Testis (tissue), 5 donors: ENCODE data around the gene OR4C3. TPM values are rescaled to one million over a fixed set of nuclear protein-coding genes. Genes with fewer than 3 reads are reported as not detected.
A peak's percentile ranks its signal among the peaks of the same experiment; 100 is the strongest.
"Not testable (repeated sequence)": the region's sequence is repeated elsewhere in the genome, so short reads cannot be mapped to it uniquely, and the experiment has no call there.

ENCODE experiments used
- DNase-seq: peaks from one replicate; pipeline ENCODE4 v3.0.0-alpha.2; 2019
- H3K27ac ChIP-seq, 2 donors: fragments of 200-600 bp; sonication (generic); one replicate each; pipeline ENCODE4 v1.5.1; 2019
- H3K27me3 ChIP-seq: fragments of 200-600 bp; sonication (generic); one replicate; pipeline ENCODE4 v1.5.1; 2019
- H3K36me3 ChIP-seq: fragments of 200-600 bp; sonication (generic); one replicate; pipeline ENCODE4 v1.5.1; 2017; ENCODE audit warnings: low read depth; ENCODE audit errors: missing control alignments
- H3K4me1 ChIP-seq: fragments of 200-600 bp; sonication (generic); one replicate; pipeline ENCODE4 v1.5.1; 2019
- H3K4me3 ChIP-seq, 2 donors: fragments of 200-600 bp; sonication (generic); one replicate each; pipeline ENCODE4 v1.5.1; 2017 to 2019
- H3K9me3 ChIP-seq: fragments of 200-600 bp; sonication (generic); one replicate; pipeline ENCODE4 v1.5.1; 2017
- CTCF ChIP-seq, 3 experiments: fragments of 450-650 bp in 2 of 3; fragments of 200-600 bp in 1 of 3; sonication (generic) in 1 of 3; IDR thresholded peaks; one replicate each; pipeline ENCODE4 v1.5.1; 2016 to 2019; ENCODE audit warnings: antibody characterized with exemption in 3 of 3, mild to moderate bottlenecking in 2 of 3, moderate library complexity in 1 of 3
- POLR2A ChIP-seq: fragments of 450-650 bp; IDR thresholded peaks from one replicate; pipeline ENCODE4 v1.6.1; 2017; ENCODE audit warnings: antibody characterized with exemption, mild to moderate bottlenecking, moderate library complexity
- whole genome bisulfite sequencing, 2 donors: methylation state at CpG; one replicate each; pipeline ENCODE4 v1.1.5; 2018; 5-methylcytosine and 5-hydroxymethylcytosine counted together
- intact Hi-C: fragments of 100-400 bp; cut with DNase I; formaldehyde crosslinking; loops from one replicate; pipeline ENCODE4 v1.15.1; 2023; ENCODE audit warnings: low total_unique reads
- long read RNA-seq, 2 donors: transcript quantifications; one replicate each; lab custom pipeline, GENCODE V29; 2026
- polyA plus RNA-seq: library from polyadenylated mRNA; stranded (reverse); fragments of 350-450 nt; fragmentation: Illumina TruSeq; extraction: RNeasy Lipid Tissue Mini Kit (QIAGEN cat#74804); gene quantifications from one replicate; pipeline ENCODE4 v1.2.3, GENCODE V29; 2014; ENCODE audit warnings: low read depth, low replicate concordance; ENCODE audit not compliant: insufficient read depth
- total RNA-seq, 2 donors: library from RNA; depleted of rRNA; stranded (reverse); fragments of >200 nt; gene quantifications; one replicate each; pipeline ENCODE4 v1.2.3, GENCODE V29; 2016

OR4C3 gene
- not detected for total RNA-seq
- polyA plus RNA-seq = not detected
- long read RNA-seq, donor 1 = 0 reads
- long read RNA-seq, donor 2 = 0 reads

- H3K36me3 ChIP-seq, H3K4me1 ChIP-seq, H3K27ac ChIP-seq, H3K9me3 ChIP-seq, DNase-seq, H3K4me3 ChIP-seq, H3K27me3 ChIP-seq, intact Hi-C loops: not testable (repeated sequence)
Measured at GRCh38 chr11:48324620-48325019, at the start of gene OR4C3. Gene OR4C3, plus strand, starts transcription at chr11:48324920. Its CDS starts 102 bp downstream, at chr11:48325022.

GRCh38 chr11:48305923-48306322 is 18.8 kb upstream of the OR4C3 start, which contains the start of gene OR4S1:
Gene OR4S1, plus strand, starts transcription at chr11:48306223. Its CDS starts 0 bp downstream, at chr11:48306223.
- TF ChIP-seq CTCF (IDR thresholded peaks at IDR 0.05) (no peak), POLR2A (no peak)
- no peaks in the 10 kb centered on the region for H3K9me3 ChIP-seq
- WGBS, 2 donors = 35 to 68% methylated on average over 1 of the region's 1 CpG
- no peak for DNase-seq
- no peak within 1 kb of the TSS for H3K4me3 ChIP-seq
- H3K4me1 ChIP-seq = no peaks in the 10 kb centered on the region
- no peaks in the 10 kb centered on the region for H3K27me3 ChIP-seq
- no peaks in the 10 kb centered on the region for H3K36me3 ChIP-seq
- H3K27ac ChIP-seq = no peak within 1 kb of the TSS
- intact Hi-C loops = no loop called here

- Histone ChIP-seq H3K4me3 (no peak overlapping the region), H3K9me3 (no peaks in the 10 kb centered on the region), H3K36me3 (no peaks in the 10 kb centered on the region), H3K4me1 (no peaks in the 10 kb centered on the region), H3K27me3 (no peaks in the 10 kb centered on the region), H3K27ac (no peak overlapping the region)
- TF ChIP-seq POLR2A = no peak
- peak; percentile 10 to 68 (median 48) for TF ChIP-seq CTCF (IDR thresholded peaks at IDR 0.05)
- DNase-seq = peak; percentile 77
- intact Hi-C loops = no loop called here
- 15 to 20% methylated on average over 5 of the region's 5 CpGs for WGBS, 2 donors
Measured at GRCh38 chr11:48307760-48308386, 16.8 kb upstream of the OR4C3 start.

GRCh38 chr11:48313590-48313989 is 11.1 kb upstream of the OR4C3 start:
- H3K27ac ChIP-seq, H3K27me3 ChIP-seq, H3K9me3 ChIP-seq, H3K4me3 ChIP-seq, H3K4me1 ChIP-seq, DNase-seq, H3K36me3 ChIP-seq, intact Hi-C loops: not testable (repeated sequence)
- WGBS, 2 donors = 27 to 32% methylated on average over 2 of the region's 2 CpGs

- whole genome bisulfite sequencing, 2 donors = 78 to 80% methylated on average over 2 of the region's 2 CpGs
- H3K27ac ChIP-seq, H3K27me3 ChIP-seq, H3K36me3 ChIP-seq, H3K9me3 ChIP-seq, H3K4me3 ChIP-seq, intact Hi-C loops, H3K4me1 ChIP-seq, DNase-seq: not testable (repeated sequence)
Measured at GRCh38 chr11:48319813-48320212, 4.9 kb upstream of the OR4C3 start.

GRCh38 chr11:48341466-48341865 is 16.7 kb downstream of the OR4C3 start:
- intact Hi-C loops = no loop called here
- Histone ChIP-seq H3K4me1 (no peaks in the 10 kb centered on the region), H3K9me3 (no peaks in the 10 kb centered on the region), H3K27me3 (no peaks in the 10 kb centered on the region), H3K27ac (no peak overlapping the region), H3K36me3 (no peaks in the 10 kb centered on the region), H3K4me3 (no peak overlapping the region)
- 38 to 59% methylated on average over 2 of the region's 2 CpGs for WGBS, 2 donors
- no peak for TF ChIP-seq CTCF (IDR thresholded peaks at IDR 0.05)
- TF ChIP-seq POLR2A = no peak
- no peak for DNase-seq

- H3K36me3 ChIP-seq, intact Hi-C loops, H3K27me3 ChIP-seq, H3K4me1 ChIP-seq, DNase-seq, H3K27ac ChIP-seq, H3K4me3 ChIP-seq, H3K9me3 ChIP-seq: not testable (repeated sequence)
- 59 to 68% methylated on average over 2 of the region's 2 CpGs for WGBS, 2 donors
Measured at GRCh38 chr11:48342505-48342904, 17.8 kb downstream of the OR4C3 start.

GRCh38 chr11:48346286-48346685 is 21.6 kb downstream of the OR4C3 start:
- intact Hi-C loops = not testable (repeated sequence)
- 62 to 73% methylated on average over 5 of the region's 5 CpGs for WGBS, 2 donors

More at GRCh38 chr11:48346286-48346685, 21.6 kb downstream of the OR4C3 start:
- H3K9me3 ChIP-seq, H3K4me1 ChIP-seq, DNase-seq, H3K36me3 ChIP-seq, H3K27ac ChIP-seq, H3K27me3 ChIP-seq, H3K4me3 ChIP-seq: not testable (repeated sequence)
